ENCODE data around the gene EDC4.

EDC4 gene

DNA sequence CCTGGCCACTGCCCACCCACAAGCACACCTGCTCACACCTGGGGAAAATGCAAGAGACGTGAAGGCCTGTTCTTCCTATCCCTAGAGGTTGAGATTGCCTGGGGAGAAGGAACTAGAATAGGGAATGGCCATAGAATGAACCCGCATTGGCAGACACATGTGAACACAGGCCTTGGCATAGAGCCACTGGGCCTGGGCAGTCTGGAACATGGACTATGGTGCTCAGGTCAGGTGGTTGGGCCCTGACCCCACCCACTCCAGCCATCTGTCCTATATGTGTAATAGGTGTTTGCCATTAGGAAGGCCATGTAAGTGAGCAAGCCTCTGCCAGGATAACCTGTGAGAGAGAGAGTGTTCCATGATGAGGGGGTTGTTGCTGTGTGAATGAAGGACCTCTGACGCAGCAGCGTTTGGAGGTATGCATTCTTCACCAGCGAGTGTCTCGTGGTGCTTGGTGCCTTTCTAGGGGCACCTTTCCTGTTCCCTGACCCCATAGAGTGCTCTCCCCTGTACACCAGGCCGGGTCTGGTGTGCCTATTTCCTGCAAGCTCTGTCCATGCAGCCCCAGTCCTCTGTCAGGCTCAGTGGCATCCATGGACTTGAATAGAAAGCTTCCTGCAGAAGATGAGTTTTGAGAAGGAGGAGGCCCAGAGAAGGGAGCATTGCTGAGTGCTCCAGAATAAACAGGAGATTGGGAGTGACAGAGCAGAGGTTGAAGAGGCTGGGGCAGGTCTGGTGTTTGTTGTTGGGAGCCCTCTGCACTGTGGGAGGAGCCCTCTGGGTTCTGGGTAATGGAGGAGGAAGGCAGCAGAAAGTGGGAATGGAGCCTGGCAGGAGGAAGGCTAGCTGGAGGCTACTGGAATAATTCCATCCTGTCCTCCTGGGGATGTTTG is 43.2 kb downstream of the EDC4 start:
- no peak for DNase-seq

- no peak for DNase-seq
These were observed 44.4 kb downstream of the EDC4 start for GRCh38 chr16:67917140-67917851.

DNA sequence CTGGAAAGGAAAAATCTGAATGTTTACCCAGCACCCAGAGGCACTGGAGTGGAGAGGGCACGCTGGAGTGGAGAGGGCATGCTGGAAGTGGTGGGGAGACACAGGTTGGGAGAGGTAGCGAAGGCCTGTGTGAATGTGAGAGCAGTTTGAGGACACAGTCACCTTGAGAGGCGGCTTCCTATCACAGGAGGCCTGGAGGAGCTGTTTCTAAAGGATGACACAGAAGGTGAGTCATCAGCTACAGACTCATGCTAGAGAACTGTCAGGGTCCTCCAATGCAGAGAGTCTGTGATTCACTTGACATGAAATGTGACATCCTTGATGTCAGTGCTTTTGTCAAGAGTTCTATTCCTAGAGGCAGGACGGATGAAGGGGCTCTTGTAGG is 45.0 kb downstream of the EDC4 start:
- DNase-seq: no peak

- no peak for DNase-seq
These were observed 46.9 kb downstream of the EDC4 start for GRCh38 chr16:67919622-67920221.

DNA sequence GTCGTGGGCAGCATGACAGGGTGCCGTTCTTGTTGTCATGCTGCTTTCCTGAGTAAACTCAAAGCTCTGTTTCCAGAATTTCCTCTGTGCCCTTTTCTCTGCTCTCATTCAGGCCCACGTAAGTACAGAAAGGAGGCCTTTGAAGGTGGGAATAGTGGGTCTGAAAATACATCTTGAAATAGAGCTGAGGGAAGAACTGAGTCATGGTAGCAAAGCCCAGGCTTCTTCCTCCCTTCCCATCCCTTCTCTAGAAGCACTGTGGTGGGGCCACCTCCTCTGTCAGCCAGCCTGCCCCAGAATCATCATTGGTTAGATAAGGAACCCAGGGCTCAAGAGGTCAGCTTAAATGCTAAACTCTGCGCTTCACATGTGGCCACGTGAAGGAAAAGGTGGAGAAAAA is 49.4 kb downstream of the EDC4 start:
- no peak for DNase-seq

DNA sequence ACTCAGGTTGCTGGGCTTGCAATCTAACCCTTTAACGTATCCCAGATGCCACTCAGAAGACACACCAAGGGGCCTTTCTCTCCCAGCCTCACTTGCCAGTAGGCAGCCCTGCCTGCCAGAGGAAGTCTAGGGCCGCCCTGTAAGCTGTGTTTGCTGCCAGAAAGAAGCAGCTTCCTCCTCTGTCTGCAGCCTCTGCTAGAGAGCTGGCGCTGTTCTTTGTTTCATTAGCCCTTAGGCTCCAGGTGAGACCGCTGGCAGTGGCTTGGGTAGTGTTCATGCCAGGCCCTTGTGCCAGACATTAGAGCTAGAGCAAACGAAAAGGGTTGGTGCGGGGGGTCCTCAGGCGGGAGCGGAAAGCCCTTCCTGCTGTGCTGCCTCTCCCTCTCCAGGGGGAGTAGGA is 49.9 kb downstream of the EDC4 start:
- DNase-seq: no peak

DNA sequence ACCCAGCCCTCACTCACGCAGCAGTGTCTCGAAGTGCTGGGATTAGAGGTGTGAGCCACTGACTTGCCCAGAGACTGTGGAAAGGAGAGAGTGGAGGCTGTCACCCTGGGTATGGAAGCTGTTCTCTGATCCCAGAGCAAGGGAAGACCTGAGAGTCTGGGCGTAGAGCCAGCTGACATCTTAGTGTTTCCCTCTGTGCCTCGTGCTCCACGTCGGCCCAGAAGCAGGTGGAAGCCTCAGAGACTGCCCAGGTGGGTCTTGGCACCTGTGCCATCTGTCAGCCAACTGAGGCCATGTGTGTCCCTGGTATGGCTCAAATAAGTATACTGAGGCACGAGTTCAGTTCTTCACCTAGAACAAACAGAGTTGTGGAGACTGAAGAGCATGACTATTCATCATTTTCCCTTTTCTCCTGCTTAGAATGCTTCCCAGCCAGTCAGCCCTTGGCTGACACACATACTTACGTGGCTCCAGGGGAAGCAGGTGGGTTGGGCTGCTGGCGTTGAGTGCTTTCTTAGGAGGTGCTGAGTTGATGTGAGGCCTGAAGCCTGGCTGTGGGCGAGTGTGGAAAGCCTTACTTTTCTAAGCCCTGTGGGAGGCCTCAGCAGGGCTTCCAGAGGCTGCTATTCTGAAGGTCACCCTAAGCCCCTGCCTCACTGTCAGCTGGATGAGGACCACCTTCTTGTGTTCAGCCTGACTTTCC is 50.7 kb downstream of the EDC4 start:
- DNase-seq: no peak

DNA sequence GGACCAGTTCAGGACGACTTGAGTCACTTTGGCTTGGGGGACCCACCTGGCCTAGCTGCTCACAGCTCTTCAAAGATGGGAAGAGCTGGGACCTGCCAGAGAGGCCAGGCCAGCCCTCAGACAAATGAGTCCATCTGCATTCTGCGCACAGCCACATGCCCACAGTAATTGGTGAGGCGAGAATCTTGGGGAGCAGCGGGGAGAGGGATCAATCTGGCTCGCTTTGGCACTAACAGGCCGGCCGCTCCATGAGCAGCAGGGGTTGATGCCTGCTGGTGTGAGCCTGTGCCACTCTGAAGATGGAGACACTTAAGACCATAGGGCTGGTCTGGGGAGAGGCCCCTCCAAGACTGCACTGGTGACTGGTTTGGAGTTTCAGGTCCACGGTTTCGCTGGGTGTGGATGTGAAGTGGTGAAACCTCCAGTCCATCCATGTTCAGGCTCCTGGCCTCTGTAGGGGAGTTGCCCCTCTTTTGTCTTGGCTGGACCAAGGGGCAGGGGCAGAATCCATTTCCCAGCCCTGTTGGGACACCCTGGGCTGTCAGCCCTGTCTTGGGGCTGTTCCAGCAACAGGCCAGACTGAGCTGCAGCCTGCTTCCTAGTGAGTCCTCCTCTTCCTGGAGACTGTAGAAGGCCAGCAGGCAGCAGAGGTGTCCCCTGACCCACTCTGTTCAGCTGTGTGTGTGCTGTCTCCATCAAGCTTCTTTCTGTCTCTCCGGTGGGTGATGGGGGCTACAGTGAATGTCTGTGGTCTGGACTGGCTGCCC is 51.5 kb downstream of the EDC4 start:
- DNase-seq: no peak

GRCh38 chr16:67926181-67926750 is 53.4 kb downstream of the EDC4 start:
- DNase-seq: no peak

DNA sequence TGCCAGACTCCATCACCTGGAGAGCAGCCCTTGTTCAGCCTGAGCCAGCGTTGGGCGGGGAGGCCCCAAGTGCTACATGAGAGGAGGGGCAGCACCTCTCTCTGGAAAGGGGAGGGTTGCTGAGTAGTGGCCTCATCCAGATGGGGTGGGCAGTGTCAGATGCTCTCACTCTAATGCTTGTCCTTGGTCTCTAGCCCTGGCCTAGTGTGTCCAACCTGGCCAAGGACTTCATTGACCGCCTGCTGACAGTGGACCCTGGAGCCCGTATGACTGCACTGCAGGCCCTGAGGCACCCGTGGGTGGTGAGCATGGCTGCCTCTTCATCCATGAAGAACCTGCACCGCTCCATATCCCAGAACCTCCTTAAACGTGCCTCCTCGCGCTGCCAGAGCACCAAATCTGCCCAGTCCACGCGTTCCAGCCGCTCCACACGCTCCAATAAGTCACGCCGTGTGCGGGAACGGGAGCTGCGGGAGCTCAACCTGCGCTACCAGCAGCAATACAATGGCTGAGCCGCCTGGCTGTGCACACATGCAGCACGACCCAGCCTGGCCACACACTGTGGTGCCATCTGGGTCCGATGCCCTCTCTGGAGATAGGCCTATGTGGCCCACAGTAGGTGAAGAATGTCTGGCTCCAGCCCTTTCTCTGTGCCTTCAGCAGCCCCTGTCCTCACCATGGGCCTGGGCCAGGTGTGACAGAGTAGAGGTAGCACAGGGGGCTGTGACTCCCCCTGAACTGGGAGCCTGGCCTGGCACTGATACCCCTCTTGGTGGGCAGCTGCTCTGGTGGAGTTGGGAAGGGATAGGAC is 54.5 kb downstream of the EDC4 start:
- DNase-seq: no peak

GRCh38 chr16:67928147-67928546 is 55.3 kb downstream of the EDC4 start:
- DNase-seq: no peak

- DNase-seq: peak; percentile 65
These were observed 55.9 kb downstream of the EDC4 start for GRCh38 chr16:67928561-67929364.

DNA sequence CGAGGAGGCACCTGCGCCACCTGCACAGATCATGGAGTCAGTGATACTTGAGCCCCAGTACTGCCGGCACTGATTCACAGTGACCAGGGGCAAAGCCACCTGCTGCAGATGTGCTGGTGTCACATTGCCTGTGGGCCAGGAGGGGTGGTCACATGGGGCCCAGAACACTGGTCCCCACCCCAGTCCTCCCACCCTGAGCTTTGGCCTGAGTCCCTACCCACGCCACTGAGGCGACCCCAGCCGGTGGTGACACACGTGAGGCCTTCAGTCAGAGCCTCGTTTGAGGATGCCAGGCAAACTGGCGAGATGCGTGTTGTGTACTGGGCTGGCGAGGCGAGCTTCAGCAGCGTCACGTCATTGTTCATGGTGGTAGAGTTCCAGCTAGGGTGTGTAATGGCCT is 57.3 kb downstream of the EDC4 start:
- no peak for DNase-seq

DNA sequence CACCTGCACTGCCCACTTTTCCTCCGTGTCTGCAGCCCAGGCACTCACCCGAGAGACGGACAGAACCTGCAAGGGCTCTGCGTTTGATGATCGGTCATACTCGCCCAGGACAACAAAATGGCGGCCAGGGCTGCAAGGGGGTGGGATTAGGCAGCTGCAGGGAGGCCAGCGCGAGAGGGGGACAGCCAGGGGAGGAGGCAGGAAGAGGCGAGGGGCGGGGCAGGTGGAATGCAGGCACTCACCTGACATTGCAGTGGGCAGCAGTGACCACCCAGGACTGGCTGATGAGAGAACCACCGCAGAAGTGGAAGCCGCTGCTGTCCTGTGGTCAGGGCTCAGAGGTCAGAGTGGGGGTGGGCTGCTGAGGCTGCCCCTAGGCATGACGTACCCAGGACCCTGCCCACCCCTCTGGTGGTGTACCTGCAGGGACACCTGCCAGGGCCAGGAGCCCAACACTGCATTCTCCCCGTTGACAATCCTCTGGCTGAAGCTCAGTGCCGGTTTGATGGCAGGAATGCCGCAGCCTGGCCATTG is 57.9 kb downstream of the EDC4 start:
- DNase-seq: no peak
